Inferior parietal cortex (tissue), 1 donor: ENCODE measurements around the gene PLXNB2.

Experiments used
- DNase-seq: peaks from one replicate; pipeline ENCODE4 v3.0.0-alpha.2; 2016; ENCODE audit errors: extremely low spot score

PLXNB2 gene

GRCh38 chr22:50312371-50312770 is 4.9 kb upstream of the PLXNB2 start:
- no peak for DNase-seq

- no peak for DNase-seq
Observed at GRCh38 chr22:50311606-50312351, 4.3 kb upstream of the PLXNB2 start.

GRCh38 chr22:50310949-50311444 is 3.6 kb upstream of the PLXNB2 start:
- no peak for DNase-seq

- DNase-seq: no peak
Observed at GRCh38 chr22:50310031-50310722, 2.7 kb upstream of the PLXNB2 start.

- DNase-seq: no peak
Observed at GRCh38 chr22:50309601-50309991, 2.1 kb upstream of the PLXNB2 start.

GRCh38 chr22:50308986-50309600 is 1.6 kb upstream of the PLXNB2 start:
- DNase-seq: no peak

GRCh38 chr22:50308597-50308935 is 1.1 kb upstream of the PLXNB2 start:
- DNase-seq: no peak

- DNase-seq: no peak
Observed at GRCh38 chr22:50307890-50308596, 597 bp upstream of the PLXNB2 start.

GRCh38 chr22:50305923-50306566 is 1.4 kb downstream of the PLXNB2 start:
- DNase-seq: no peak

GRCh38 chr22:50305393-50305922 is 2.0 kb downstream of the PLXNB2 start:
- DNase-seq: no peak

- no peak for DNase-seq
Observed at GRCh38 chr22:50304528-50305392, 2.7 kb downstream of the PLXNB2 start.

- no peak for DNase-seq
Observed at GRCh38 chr22:50303848-50304527, 3.5 kb downstream of the PLXNB2 start.

GRCh38 chr22:50303515-50303847 is 4.0 kb downstream of the PLXNB2 start:
- no peak for DNase-seq

GRCh38 chr22:50302564-50302963 is 4.9 kb downstream of the PLXNB2 start:
- no peak for DNase-seq

GRCh38 chr22:50302041-50302541 is 5.4 kb downstream of the PLXNB2 start:
- DNase-seq: no peak

- no peak for DNase-seq
Observed at GRCh38 chr22:50301581-50301991, 5.9 kb downstream of the PLXNB2 start.

GRCh38 chr22:50300620-50301257 is 6.7 kb downstream of the PLXNB2 start:
- DNase-seq: no peak

GRCh38 chr22:50299785-50300619 is 7.4 kb downstream of the PLXNB2 start:
- DNase-seq: no peak
